HepG2 (cell line): ENCODE data around the gene PLPPR2. TPM values are rescaled to one million over a fixed set of nuclear protein-coding genes. Genes with fewer than 3 reads are reported as not detected.

Experiments
- ATF7-NPFF ChIP-seq: sonication (generic); formaldehyde crosslinking; IDR thresholded peaks from 2 replicates; pipeline ENCODE4 v1.8.1; 2023; ENCODE audit warnings: mild to moderate bottlenecking, low read depth, missing genetic modification reagents, moderate library complexity
- FOXA3 ChIP-seq: IDR thresholded peaks from 2 replicates; pipeline ENCODE4 v1.6.1; 2016; ENCODE audit warnings: missing genetic modification reagents, missing compliant biosample characterization
- GABPB1 ChIP-seq: IDR thresholded peaks from 2 replicates; pipeline ENCODE4 v1.6.1; 2016; ENCODE audit warnings: mild to moderate bottlenecking, missing genetic modification reagents, moderate library complexity, missing compliant biosample characterization
- HMGA1 ChIP-seq: sonication (generic); formaldehyde crosslinking; conservative IDR thresholded peaks from 2 replicates; pipeline ENCODE4 v1.4.0; 2020; ENCODE audit warnings: missing genetic modification reagents
- HNF4A ChIP-seq: sonication (generic); formaldehyde crosslinking; IDR thresholded peaks from 2 replicates; pipeline ENCODE4 v1.4.0; 2020; ENCODE audit warnings: missing genetic modification reagents
- ISL2 ChIP-seq: sonication (generic); formaldehyde crosslinking; IDR thresholded peaks from 2 replicates; pipeline ENCODE4 v1.5.0; 2020; ENCODE audit warnings: missing genetic modification reagents
- MXD4 ChIP-seq: IDR thresholded peaks from 2 replicates; pipeline ENCODE4 v1.6.1; 2016; ENCODE audit warnings: mild to moderate bottlenecking, missing biosample characterization, missing genetic modification reagents
- PRMT3 ChIP-seq: sonication (generic); formaldehyde crosslinking; IDR thresholded peaks from 2 replicates; pipeline ENCODE4 v1.8.1; 2022; ENCODE audit warnings: low read depth, mild to moderate bottlenecking, moderate library complexity, missing genetic modification reagents, borderline replicate concordance
- SIN3A ChIP-seq: IDR thresholded peaks from 2 replicates; pipeline ENCODE4 v1.6.1; 2011; ENCODE audit warnings: low read depth, mild to moderate bottlenecking, control low read depth, low read length, borderline replicate concordance
- SIN3B ChIP-seq: fragments of 150-350 bp; IDR thresholded peaks from 2 replicates; pipeline ENCODE4 v1.6.1; 2014; ENCODE audit warnings: low read length
- SMC3 ChIP-seq: IDR thresholded peaks from 2 replicates; pipeline ENCODE4 v1.6.1; 2011; ENCODE audit warnings: low read length, improper control_type of control experiment
- SP2 ChIP-seq: sonication (generic); formaldehyde crosslinking; IDR thresholded peaks from 2 replicates; pipeline ENCODE4 v1.5.1; 2020; ENCODE audit warnings: mild to moderate bottlenecking, missing genetic modification reagents
- SRF ChIP-seq: IDR thresholded peaks from 2 replicates; pipeline ENCODE4 v1.6.1; 2011; ENCODE audit warnings: mild to moderate bottlenecking, low read depth, low read length, moderate library complexity
- WIZ ChIP-seq: sonication (generic); formaldehyde crosslinking; IDR thresholded peaks from 2 replicates; pipeline ENCODE4 v1.5.1; 2020; ENCODE audit warnings: mild to moderate bottlenecking, missing genetic modification reagents
- ZMAT3 ChIP-seq: sonication (generic); formaldehyde crosslinking; conservative IDR thresholded peaks from 2 replicates; pipeline ENCODE4 v1.7.0; 2021; ENCODE audit warnings: missing genetic modification reagents
- ZMYM4 ChIP-seq: sonication (generic); formaldehyde crosslinking; IDR thresholded peaks from 2 replicates; pipeline ENCODE4 v1.8.1; 2023; ENCODE audit warnings: mild to moderate bottlenecking, missing genetic modification reagents
- ZNF205 ChIP-seq: IDR thresholded peaks from 2 replicates; pipeline ENCODE4 v1.6.1; 2018; ENCODE audit warnings: missing biosample characterization, missing genetic modification reagents
- ZNF260 ChIP-seq: sonication (generic); formaldehyde crosslinking; IDR thresholded peaks from 2 replicates; pipeline ENCODE4 v1.4.0; 2020; ENCODE audit warnings: missing genetic modification reagents, low read depth, mild to moderate bottlenecking, borderline replicate concordance
- ZNF382 ChIP-seq: sonication (generic); formaldehyde crosslinking; IDR thresholded peaks from 2 replicates; pipeline ENCODE4 v1.5.0; 2020; ENCODE audit warnings: missing genetic modification reagents, mild to moderate bottlenecking, borderline replicate concordance
- ZNF441 ChIP-seq: sonication (generic); formaldehyde crosslinking; IDR thresholded peaks from 2 replicates; pipeline ENCODE4 v1.7.0; 2021; ENCODE audit warnings: missing genetic modification reagents, borderline replicate concordance
- ZNF547 ChIP-seq: sonication (generic); formaldehyde crosslinking; IDR thresholded peaks from 2 replicates; pipeline ENCODE4 v1.5.1; 2020; ENCODE audit warnings: mild to moderate bottlenecking, missing genetic modification reagents
- ZNF570 ChIP-seq: sonication (generic); formaldehyde crosslinking; IDR thresholded peaks from 2 replicates; pipeline ENCODE4 v1.4.0; 2020; ENCODE audit warnings: mild to moderate bottlenecking, missing genetic modification reagents, borderline replicate concordance
- ZNF878 ChIP-seq: sonication (generic); formaldehyde crosslinking; IDR thresholded peaks from 2 replicates; pipeline ENCODE4 v1.8.1; 2023; ENCODE audit warnings: mild to moderate bottlenecking, missing genetic modification reagents, moderate library complexity
- polyA plus RNA-seq, 8 experiments: library from polyadenylated mRNA; depleted of rRNA in 3 of 8; stranded (reverse) in 7 of 8; unstranded in 1 of 8; fragments of >200 nt; fragmentation: Illumina TruSeq in 4 of 8; extraction: Trizol in 4 of 8; gene quantifications; 2 replicates each; pipeline versions ENCODE4 v1.2.1 to v1.2.3, GENCODE V29; 2011 to 2016; ENCODE audit warnings: low read depth in 4 of 8, missing spikeins in 1 of 8, mixed read lengths in 1 of 8; ENCODE audit not compliant: insufficient read depth in 1 of 8
- total RNA-seq, 5 experiments: library from RNA; depleted of rRNA; stranded (reverse); fragments of >200 nt; fragmentation: Illumina TruSeq; extraction: Trizol; gene quantifications; 2 replicates each; pipeline ENCODE4 v1.2.3, GENCODE V29; 2016; ENCODE audit warnings: low read depth in 1 of 5
- TF ChIP-seq, protein P1 (sequence below): sonication (generic); formaldehyde crosslinking; IDR thresholded peaks from 2 replicates; pipeline ENCODE4 v1.4.0; 2020; ENCODE audit warnings: mild to moderate bottlenecking, missing genetic modification reagents
- TF ChIP-seq, protein P2 (sequence below): fragments of 450-650 bp; IDR thresholded peaks from 2 replicates; pipeline ENCODE4 v1.6.1; 2016
- TF ChIP-seq, protein P3 (sequence below), 2 experiments: sonication (generic) in 1 of 2; formaldehyde crosslinking in 1 of 2; IDR thresholded peaks; 2 replicates each; pipeline versions ENCODE4 v1.4.0 to v1.6.1; 2018 to 2020; ENCODE audit warnings: missing genetic modification reagents in 2 of 2, borderline replicate concordance in 1 of 2, low read depth in 1 of 2, mild to moderate bottlenecking in 1 of 2, missing biosample characterization in 1 of 2

The PLPPR2 gene
- total and polyA plus RNA-seq, 2 of the 13 experiments (the other 11 are each of a cell fraction or from before 2014, with no cell fraction given) = 1.5 to 2.1 TPM

DNA sequence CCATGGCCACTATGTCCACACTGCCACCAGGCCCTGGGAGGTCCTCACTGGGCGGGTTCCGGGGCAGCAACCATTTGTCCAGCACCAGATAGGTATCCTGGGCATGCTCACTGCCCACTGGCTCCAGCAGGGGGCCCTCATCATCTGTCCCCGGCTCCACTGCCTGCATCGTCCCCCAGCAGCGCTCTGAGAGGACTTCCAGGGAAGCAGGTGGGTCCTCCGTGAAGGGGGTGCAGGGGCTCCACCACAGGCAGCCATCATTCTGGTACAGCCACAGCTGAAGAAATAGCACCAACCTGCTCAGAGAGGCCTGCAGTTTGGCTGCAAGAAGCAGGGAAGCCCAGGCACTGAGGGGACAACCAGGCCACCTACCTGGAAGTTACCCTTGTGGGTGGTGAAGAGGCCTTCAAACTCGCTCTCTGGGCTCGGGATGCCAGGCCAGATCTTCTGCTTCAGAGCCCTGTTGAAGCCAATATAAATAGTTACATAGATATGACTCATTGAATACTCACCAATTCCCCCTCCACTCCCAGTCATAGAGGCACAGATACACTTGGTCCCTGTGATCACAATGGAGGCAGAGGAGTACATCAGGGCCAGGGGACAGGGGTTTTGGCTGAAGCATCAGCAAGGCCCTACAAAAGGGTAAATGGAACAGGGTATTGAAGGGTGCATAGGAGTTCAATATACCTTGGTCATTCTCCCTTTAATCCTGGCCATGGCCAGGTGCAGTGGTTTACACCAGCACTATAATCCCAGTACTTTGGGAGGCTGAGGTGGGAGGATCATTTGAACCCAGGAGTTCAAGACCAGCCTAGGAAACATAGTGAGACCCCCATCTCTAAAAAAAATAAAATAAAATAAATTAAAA, 23.3 kb downstream of the PLPPR2 start (continued):
- 0 out of 2 replicates have a peak, but pooled peaks have one; percentile 21 for TF ChIP-seq SP2 (CRISPR knock-in tag)
- TF ChIP-seq ZNF878 = no peak
- no peak for TF ChIP-seq SRF
- TF ChIP-seq ATF7-NPFF (CRISPR knock-in tag) = no peak
- TF ChIP-seq ZMYM4 (CRISPR knock-in tag) = 0 out of 2 replicates have a peak, but pooled peaks have one; percentile 10
- no peak for TF ChIP-seq ZNF260 (CRISPR knock-in tag)
- TF ChIP-seq ZNF441 (CRISPR knock-in tag) = no peak
- no peak for TF ChIP-seq WIZ (CRISPR knock-in tag)
- TF ChIP-seq, protein P1, sequence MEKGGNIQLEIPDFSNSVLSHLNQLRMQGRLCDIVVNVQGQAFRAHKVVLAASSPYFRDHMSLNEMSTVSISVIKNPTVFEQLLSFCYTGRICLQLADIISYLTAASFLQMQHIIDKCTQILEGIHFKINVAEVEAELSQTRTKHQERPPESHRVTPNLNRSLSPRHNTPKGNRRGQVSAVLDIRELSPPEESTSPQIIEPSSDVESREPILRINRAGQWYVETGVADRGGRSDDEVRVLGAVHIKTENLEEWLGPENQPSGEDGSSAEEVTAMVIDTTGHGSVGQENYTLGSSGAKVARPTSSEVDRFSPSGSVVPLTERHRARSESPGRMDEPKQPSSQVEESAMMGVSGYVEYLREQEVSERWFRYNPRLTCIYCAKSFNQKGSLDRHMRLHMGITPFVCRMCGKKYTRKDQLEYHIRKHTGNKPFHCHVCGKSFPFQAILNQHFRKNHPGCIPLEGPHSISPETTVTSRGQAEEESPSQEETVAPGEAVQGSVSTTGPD = no peak
- TF ChIP-seq ZNF547 = no peak
- peak; percentile 41; the same call in 1 of the 2 replicates for TF ChIP-seq SMC3
- no peak for TF ChIP-seq ZMAT3 (CRISPR knock-in tag)
- TF ChIP-seq PRMT3 (CRISPR knock-in tag) = no peak
- no peak for TF ChIP-seq HMGA1
- TF ChIP-seq ISL2 (CRISPR knock-in tag) = no peak
- TF ChIP-seq, protein P2, sequence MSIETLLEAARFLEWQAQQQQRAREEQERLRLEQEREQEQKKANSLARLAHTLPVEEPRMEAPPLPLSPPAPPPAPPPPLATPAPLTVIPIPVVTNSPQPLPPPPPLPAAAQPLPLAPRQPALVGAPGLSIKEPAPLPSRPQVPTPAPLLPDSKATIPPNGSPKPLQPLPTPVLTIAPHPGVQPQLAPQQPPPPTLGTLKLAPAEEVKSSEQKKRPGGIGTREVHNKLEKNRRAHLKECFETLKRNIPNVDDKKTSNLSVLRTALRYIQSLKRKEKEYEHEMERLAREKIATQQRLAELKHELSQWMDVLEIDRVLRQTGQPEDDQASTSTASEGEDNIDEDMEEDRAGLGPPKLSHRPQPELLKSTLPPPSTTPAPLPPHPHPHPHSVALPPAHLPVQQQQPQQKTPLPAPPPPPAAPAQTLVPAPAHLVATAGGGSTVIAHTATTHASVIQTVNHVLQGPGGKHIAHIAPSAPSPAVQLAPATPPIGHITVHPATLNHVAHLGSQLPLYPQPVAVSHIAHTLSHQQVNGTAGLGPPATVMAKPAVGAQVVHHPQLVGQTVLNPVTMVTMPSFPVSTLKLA = no peak
- no peak for TF ChIP-seq FOXA3 (CRISPR knock-in tag)
- no peak for TF ChIP-seq SIN3B
- TF ChIP-seq MXD4 (CRISPR knock-in tag) = no peak
- TF ChIP-seq, protein P3, sequence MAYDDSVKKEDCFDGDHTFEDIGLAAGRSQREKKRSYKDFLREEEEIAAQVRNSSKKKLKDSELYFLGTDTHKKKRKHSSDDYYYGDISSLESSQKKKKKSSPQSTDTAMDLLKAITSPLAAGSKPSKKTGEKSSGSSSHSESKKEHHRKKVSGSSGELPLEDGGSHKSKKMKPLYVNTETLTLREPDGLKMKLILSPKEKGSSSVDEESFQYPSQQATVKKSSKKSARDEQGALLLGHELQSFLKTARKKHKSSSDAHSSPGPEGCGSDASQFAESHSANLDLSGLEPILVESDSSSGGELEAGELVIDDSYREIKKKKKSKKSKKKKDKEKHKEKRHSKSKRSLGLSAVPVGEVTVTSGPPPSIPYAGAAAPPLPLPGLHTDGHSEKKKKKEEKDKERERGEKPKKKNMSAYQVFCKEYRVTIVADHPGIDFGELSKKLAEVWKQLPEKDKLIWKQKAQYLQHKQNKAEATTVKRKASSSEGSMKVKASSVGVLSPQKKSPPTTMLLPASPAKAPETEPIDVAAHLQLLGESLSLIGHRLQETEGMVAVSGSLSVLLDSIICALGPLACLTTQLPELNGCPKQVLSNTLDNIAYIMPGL (CRISPR knock-in tag; IDR thresholded peaks at IDR 0.05; ENCODE audit: borderline replicate concordance in 1 of 2, low read depth in 1 of 2) = peak; percentile 59 to 68; a peak in 1 of 4 replicates
- no peak for TF ChIP-seq ZNF570 (CRISPR knock-in tag)
- no peak for TF ChIP-seq ZNF382 (CRISPR knock-in tag)
- TF ChIP-seq ZNF205 (CRISPR knock-in tag) = no peak
- TF ChIP-seq HNF4A = no peak
- peak; percentile 34; the same call in 1 of the 2 replicates for TF ChIP-seq GABPB1 (CRISPR knock-in tag)
- no peak for TF ChIP-seq SIN3A
